ENCODE measurements around the gene GNB1L.

GNB1L gene

GRCh38 chr22:19879246-19879570 is 24.5 kb upstream of the GNB1L start:
- TF ChIP-seq CTCF (IDR thresholded peaks at IDR 0.05; ENCODE audit: low read depth, low read length), result no peak
- H3K4me3 ChIP-seq (replicated peaks in 1 of 2; ENCODE audit: low read depth in 2 of 2, low read length in 2 of 2), result no peak overlapping the region
- no peak for DNase-seq (ENCODE audit: low read depth in 2 of 2)

GRCh38 chr22:19878461-19879245 is 24.0 kb upstream of the GNB1L start:
- no peak for TF ChIP-seq CTCF (IDR thresholded peaks at IDR 0.05; ENCODE audit: low read depth, low read length)
- no peak overlapping the region for H3K4me3 ChIP-seq (replicated peaks in 1 of 2; ENCODE audit: low read depth in 2 of 2, low read length in 2 of 2)
- peak in 1 of 2 donors; percentile 68 for DNase-seq (ENCODE audit: low read depth in 2 of 2)

GRCh38 chr22:19877626-19878339 is 23.1 kb upstream of the GNB1L start:
- DNase-seq (ENCODE audit: low read depth in 2 of 2), result peak; percentile 35 to 77
- no peak for TF ChIP-seq CTCF (IDR thresholded peaks at IDR 0.05; ENCODE audit: low read depth, low read length)
- no peak overlapping the region for H3K4me3 ChIP-seq (replicated peaks in 1 of 2; ENCODE audit: low read depth in 2 of 2, low read length in 2 of 2)

GRCh38 chr22:19876941-19877625 is 22.4 kb upstream of the GNB1L start:
- H3K4me3 ChIP-seq (replicated peaks in 1 of 2; ENCODE audit: low read depth in 2 of 2, low read length in 2 of 2), result no peak overlapping the region
- TF ChIP-seq CTCF (IDR thresholded peaks at IDR 0.05; ENCODE audit: low read depth, low read length), result no peak

GRCh38 chr22:19876314-19876940 is 21.8 kb upstream of the GNB1L start:
- peak in 1 of 2 donors; percentile 41 for DNase-seq (ENCODE audit: low read depth in 2 of 2)
- H3K4me3 ChIP-seq (replicated peaks in 1 of 2; ENCODE audit: low read depth in 2 of 2, low read length in 2 of 2), result no peak overlapping the region
- TF ChIP-seq CTCF (IDR thresholded peaks at IDR 0.05; ENCODE audit: low read depth, low read length), result no peak

More at GRCh38 chr22:19876941-19877625, 22.4 kb upstream of the GNB1L start:
- DNase-seq (ENCODE audit: low read depth in 2 of 2), result no peak

GRCh38 chr22:19875531-19876313 is 21.0 kb upstream of the GNB1L start:
- TF ChIP-seq CTCF (IDR thresholded peaks at IDR 0.05; ENCODE audit: low read depth, low read length), result no peak
- H3K4me3 ChIP-seq (replicated peaks in 1 of 2; ENCODE audit: low read depth in 2 of 2, low read length in 2 of 2), result no peak overlapping the region
- peak; percentile 54 to 56 for DNase-seq (ENCODE audit: low read depth in 2 of 2)

All from cardiac fibroblast (primary cell).